ENCODE measurements around the gene CLEC2B. TPM values are rescaled to one million over a fixed set of nuclear protein-coding genes. Genes with fewer than 3 reads are reported as not detected.

Gene CLEC2B
- total RNA-seq, 4 donors from 2014 or later = 3.3 to 31.4 (median 5.7) TPM

DNA sequence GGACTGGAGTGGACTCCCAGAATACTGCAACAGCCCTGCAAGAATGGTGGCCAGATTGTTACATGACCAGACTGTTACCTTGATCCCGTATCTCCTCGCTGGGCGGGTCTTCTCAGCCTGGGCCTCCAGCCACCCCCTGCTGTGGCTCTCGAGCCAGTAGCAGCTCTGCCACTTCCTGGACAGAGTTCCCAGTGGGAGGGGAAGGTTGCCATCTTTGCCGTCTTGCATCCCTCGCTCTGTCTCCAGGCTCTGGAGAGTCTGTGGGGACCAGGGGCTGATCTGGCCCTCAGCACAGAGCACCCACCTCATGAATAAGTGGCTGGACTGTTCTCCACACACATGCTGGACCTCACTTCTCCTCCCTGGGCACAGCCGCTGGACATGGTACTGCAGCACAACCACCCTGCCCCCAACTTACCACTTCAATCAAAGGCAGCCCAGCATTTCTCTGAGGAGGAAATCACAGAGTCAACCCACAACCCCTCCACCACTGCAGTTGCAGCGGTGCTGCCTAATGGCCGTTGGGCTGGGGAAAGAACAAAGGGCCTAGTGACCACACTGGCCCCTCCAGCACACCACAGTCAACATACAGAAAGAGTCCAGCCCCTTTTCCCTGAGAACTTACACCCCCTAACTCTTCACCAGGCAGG lies 48.7 kb downstream of the CLEC2B start:
- DNase-seq = no peak
- Histone ChIP-seq H3K27me3 (no peaks in the 10 kb centered on the region), H3K4me1 (no peaks in the 10 kb centered on the region), H3K9me3 (no peaks in the 10 kb centered on the region), H3K27ac (no peak overlapping the region), H3K36me3 (no peaks in the 10 kb centered on the region), H3K4me3 (no peak overlapping the region)
- TF ChIP-seq POLR2A (IDR thresholded peaks at IDR 0.05) = no peak
- TF ChIP-seq, protein P1, sequence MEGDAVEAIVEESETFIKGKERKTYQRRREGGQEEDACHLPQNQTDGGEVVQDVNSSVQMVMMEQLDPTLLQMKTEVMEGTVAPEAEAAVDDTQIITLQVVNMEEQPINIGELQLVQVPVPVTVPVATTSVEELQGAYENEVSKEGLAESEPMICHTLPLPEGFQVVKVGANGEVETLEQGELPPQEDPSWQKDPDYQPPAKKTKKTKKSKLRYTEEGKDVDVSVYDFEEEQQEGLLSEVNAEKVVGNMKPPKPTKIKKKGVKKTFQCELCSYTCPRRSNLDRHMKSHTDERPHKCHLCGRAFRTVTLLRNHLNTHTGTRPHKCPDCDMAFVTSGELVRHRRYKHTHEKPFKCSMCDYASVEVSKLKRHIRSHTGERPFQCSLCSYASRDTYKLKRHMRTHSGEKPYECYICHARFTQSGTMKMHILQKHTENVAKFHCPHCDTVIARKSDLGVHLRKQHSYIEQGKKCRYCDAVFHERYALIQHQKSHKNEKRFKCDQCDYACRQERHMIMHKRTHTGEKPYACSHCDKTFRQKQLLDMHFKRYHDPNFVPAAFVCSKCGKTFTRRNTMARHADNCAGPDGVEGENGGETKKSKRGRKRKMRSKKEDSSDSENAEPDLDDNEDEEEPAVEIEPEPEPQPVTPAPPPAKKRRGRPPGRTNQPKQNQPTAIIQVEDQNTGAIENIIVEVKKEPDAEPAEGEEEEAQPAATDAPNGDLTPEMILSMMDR (IDR thresholded peaks at IDR 0.05) = no peak

DNA sequence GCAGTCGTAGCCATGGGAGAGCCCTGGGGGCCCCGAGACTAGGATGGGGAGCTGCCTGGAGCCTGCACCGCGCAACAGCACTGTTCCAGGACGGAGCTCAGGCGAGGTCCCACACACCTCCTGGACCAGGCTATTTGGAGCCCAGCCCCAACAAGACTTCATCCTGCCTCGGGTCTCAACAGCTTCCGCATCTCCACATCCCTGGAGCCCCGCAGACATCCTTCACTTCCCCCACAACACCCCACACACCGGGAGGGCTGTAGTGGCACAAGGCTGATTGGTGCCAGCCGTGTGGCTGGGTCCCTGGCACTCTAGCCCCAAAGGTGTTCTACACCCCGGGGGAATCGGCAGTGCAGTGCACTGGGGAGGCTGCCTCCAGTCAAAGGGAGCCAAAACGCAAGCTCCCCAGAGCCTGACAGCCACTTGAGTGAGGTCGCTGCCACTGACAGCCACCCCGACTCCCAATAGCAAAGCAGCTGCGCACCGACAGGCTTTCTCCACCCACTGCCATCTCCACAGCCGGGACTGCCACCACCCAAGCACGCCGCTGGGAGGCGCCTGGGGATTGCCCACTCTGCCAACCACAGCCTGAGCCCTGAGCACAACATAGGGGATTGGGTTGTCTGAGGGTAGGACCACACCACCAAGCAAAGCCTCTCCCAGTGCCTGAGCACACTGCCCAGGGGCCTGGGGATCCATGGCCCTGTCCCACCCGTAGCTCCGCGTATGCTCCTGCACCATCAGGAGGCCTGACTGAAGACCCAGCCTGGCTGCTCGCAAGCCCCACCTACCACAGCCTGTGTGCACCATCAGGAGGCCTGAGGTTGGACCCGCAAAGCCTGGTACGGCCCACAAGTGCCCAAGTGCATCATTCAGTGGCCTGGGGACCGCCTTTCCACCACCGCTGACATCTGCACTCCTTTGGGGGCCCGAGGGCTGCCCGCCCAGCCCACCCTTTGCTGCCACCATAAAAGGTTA lies 55.0 kb downstream of the CLEC2B start:
- TF ChIP-seq, protein P1 (IDR thresholded peaks at IDR 0.05) = peak; percentile 49 to 89 (median 70)
- no peak for TF ChIP-seq POLR2A (IDR thresholded peaks at IDR 0.05)
- Histone ChIP-seq H3K27ac (no peak overlapping the region), H3K36me3 (no peaks in the 10 kb centered on the region), H3K9me3 (no peaks in the 10 kb centered on the region), H3K27me3 (no peaks in the 10 kb centered on the region), H3K4me1 (no peaks in the 10 kb centered on the region), H3K4me3 (peak overlapping the region; percentile 10 to 45 (median 30))
- DNase-seq = peak; percentile 78 to 93 (median 80)

DNA sequence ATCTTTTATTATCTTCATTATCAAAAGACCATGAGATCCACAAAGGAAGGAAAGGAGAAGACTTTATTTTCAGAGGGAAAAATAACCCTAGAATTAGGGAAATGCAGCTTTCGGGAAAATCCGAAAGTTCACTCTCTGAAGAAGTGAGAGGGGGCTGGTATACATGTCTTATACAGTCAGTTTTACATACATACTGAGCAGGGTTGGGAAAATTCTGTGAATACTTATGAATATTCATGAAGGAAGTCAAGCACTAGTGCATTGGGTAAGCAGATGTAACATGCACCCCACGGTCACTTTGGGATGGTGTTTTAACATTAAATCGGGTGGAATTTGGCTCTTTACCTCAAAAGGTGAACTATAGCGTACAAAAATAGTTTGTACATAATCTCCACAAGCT lies 57.5 kb downstream of the CLEC2B start:
- no peaks in the 10 kb centered on the region for H3K27me3 ChIP-seq
- no peaks in the 10 kb centered on the region for H3K9me3 ChIP-seq
- no peaks in the 10 kb centered on the region for H3K36me3 ChIP-seq
- no peak for TF ChIP-seq POLR2A (IDR thresholded peaks at IDR 0.05)
- TF ChIP-seq, protein P1 (IDR thresholded peaks at IDR 0.05) = no peak
- no peaks in the 10 kb centered on the region for H3K4me1 ChIP-seq
- H3K4me3 ChIP-seq = no peak overlapping the region
- DNase-seq = no peak
- H3K27ac ChIP-seq = no peak overlapping the region

DNA sequence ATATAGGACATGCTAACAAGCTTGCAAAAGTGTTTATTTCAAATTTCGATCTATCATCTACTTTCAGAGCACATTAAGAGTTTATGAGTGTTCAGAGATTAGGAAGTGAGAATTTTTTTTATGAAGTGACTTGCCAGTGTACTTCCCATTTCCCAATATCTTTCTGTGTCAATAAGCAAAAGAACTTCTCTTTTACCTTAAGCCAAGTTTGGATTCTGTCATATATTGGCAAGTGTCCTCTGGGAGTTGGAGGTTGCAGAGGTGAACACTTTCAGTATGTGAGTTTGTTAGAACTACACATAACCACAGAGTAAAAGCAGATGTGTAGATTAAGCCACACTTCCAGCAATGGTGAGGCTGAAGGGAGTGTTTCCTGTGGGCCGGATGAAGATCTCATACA lies 58.5 kb downstream of the CLEC2B start:
- no peak for DNase-seq
- H3K4me1 ChIP-seq = no peaks in the 10 kb centered on the region
- TF ChIP-seq, protein P1 (IDR thresholded peaks at IDR 0.05) = no peak
- TF ChIP-seq POLR2A (IDR thresholded peaks at IDR 0.05) = no peak
- no peak overlapping the region for H3K27ac ChIP-seq
- no peaks in the 10 kb centered on the region for H3K27me3 ChIP-seq
- H3K4me3 ChIP-seq = no peak overlapping the region
- no peaks in the 10 kb centered on the region for H3K9me3 ChIP-seq
- H3K36me3 ChIP-seq = no peaks in the 10 kb centered on the region

DNA sequence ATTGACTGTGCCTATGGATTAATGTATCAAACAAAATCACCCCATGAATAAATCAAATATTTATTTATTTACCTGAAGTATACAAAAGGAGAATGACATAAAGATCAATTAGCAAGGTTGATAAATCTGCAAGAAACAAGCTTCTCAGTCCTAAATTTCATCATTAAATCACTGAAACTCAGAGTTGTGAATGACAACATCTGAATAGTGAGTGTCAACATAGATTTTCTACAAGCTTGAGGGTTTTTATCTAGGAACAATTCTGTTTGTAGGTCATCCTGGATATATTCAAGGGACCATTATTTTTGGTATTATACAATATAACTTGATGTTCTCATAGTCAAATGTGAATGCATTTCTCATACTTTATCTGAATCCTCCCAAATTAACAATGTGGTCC lies 59.3 kb downstream of the CLEC2B start:
- TF ChIP-seq POLR2A (IDR thresholded peaks at IDR 0.05) = no peak
- TF ChIP-seq, protein P1 (IDR thresholded peaks at IDR 0.05) = no peak
- H3K36me3 ChIP-seq = no peaks in the 10 kb centered on the region
- no peak for DNase-seq

More for the DNA sequence above, 59.3 kb downstream of the CLEC2B start:
- no peaks in the 10 kb centered on the region for H3K27me3 ChIP-seq
- H3K9me3 ChIP-seq = no peaks in the 10 kb centered on the region
- no peak overlapping the region for H3K27ac ChIP-seq
- H3K4me3 ChIP-seq = no peak overlapping the region
- no peaks in the 10 kb centered on the region for H3K4me1 ChIP-seq
